ENCODE results near the gene RELN.

GRCh38 chr7:103771294-103771693 lies 218.2 kb downstream of the RELN start:
- TF ChIP-seq CTCF (IDR thresholded peaks at IDR 0.05) (no peak), POLR2AphosphoS5 (IDR thresholded peaks at IDR 0.05) (no peak)

Data from gastroesophageal sphincter (tissue), 3 donors.